Tibial nerve (tissue), 4 donors: ENCODE measurements around the gene ATAD1.

Experiments
- EP300 ChIP-seq, 2 donors: sonication (generic); formaldehyde crosslinking; IDR thresholded peaks; one replicate each; pipeline ENCODE4 v1.6.1; 2017; ENCODE audit warnings: antibody characterized with exemption in 2 of 2, mild to moderate bottlenecking in 1 of 2
- POLR2A ChIP-seq, 2 donors: fragments of 450-650 bp; IDR thresholded peaks; one replicate each; pipeline ENCODE4 v1.6.1; 2017; ENCODE audit warnings: antibody characterized with exemption in 2 of 2, mild to moderate bottlenecking in 2 of 2, moderate library complexity in 2 of 2
- TF ChIP-seq, protein P1 (sequence below), 5 experiments: fragments of 200-600 bp in 3 of 5; fragments of 450-650 bp in 2 of 5; sonication (generic) in 3 of 5; IDR thresholded peaks; one replicate each; pipeline ENCODE4 v1.5.1; 2016 to 2019; ENCODE audit warnings: antibody characterized with exemption in 5 of 5, mild to moderate bottlenecking in 3 of 5, moderate library complexity in 2 of 5

DNA sequence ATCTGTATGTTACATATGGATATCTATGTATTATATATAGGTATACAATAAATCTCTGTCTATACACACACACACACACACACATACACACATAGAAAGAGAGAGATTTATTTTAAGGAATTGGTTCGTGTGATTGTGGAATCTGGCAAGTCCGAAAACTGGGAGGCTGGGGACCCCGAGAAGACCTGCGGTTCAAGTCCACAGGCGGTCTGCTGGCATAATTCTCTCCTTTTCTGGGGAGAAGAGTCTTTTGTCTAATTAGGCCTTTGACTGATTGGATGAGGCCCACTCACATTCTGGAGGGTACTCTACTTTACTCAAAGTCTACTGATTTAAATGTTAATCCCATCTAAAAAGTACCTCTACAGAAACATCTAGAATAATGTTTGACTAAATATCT is 93.2 kb downstream of the ATAD1 start:
- TF ChIP-seq, protein P1, sequence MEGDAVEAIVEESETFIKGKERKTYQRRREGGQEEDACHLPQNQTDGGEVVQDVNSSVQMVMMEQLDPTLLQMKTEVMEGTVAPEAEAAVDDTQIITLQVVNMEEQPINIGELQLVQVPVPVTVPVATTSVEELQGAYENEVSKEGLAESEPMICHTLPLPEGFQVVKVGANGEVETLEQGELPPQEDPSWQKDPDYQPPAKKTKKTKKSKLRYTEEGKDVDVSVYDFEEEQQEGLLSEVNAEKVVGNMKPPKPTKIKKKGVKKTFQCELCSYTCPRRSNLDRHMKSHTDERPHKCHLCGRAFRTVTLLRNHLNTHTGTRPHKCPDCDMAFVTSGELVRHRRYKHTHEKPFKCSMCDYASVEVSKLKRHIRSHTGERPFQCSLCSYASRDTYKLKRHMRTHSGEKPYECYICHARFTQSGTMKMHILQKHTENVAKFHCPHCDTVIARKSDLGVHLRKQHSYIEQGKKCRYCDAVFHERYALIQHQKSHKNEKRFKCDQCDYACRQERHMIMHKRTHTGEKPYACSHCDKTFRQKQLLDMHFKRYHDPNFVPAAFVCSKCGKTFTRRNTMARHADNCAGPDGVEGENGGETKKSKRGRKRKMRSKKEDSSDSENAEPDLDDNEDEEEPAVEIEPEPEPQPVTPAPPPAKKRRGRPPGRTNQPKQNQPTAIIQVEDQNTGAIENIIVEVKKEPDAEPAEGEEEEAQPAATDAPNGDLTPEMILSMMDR (IDR thresholded peaks at IDR 0.05), result no peak
- TF ChIP-seq POLR2A (IDR thresholded peaks at IDR 0.05) (no peak), EP300 (IDR thresholded peaks at IDR 0.05) (no peak)
